ENCODE results near the gene GIT1.

Gene GIT1

GRCh38 chr17:29591146-29591736 is 1.8 kb upstream of the GIT1 start:
- Histone ChIP-seq H3K4me3 (ENCODE audit: low read depth, low read length) (peak overlapping the region; percentile 64), H3K27ac (ENCODE audit: low read depth, low read length) (no peak overlapping the region), H3K9me3 (ENCODE audit: control insufficient read depth, insufficient read depth, low read depth, low read length) (no peaks in the 10 kb centered on the region), H3K36me3 (ENCODE audit: control insufficient read depth, insufficient read depth, low read length) (no peaks in the 10 kb centered on the region), H3K27me3 (ENCODE audit: control insufficient read depth, insufficient read depth, low read length) (peaks cover 13% of the 10 kb centered on the region; the same call in 1 of the 2 replicates), H3K9ac (ENCODE audit: low read length) (peak overlapping the region; percentile 64), H3K4me1 (ENCODE audit: control insufficient read depth, insufficient read depth, low read length) (peaks cover 39% of the 10 kb centered on the region)

GRCh38 chr17:29590411-29591145 is 1.1 kb upstream of the GIT1 start:
- Histone ChIP-seq H3K36me3 (ENCODE audit: control insufficient read depth, insufficient read depth, low read length) (no peaks in the 10 kb centered on the region), H3K9me3 (ENCODE audit: control insufficient read depth, insufficient read depth, low read depth, low read length) (no peaks in the 10 kb centered on the region), H3K4me3 (ENCODE audit: low read depth, low read length) (peak overlapping the region; percentile 64), H3K9ac (ENCODE audit: low read length) (peak overlapping the region; percentile 23), H3K27me3 (ENCODE audit: control insufficient read depth, insufficient read depth, low read length) (peaks cover 13% of the 10 kb centered on the region; the same call in 1 of the 2 replicates), H3K4me1 (ENCODE audit: control insufficient read depth, insufficient read depth, low read length) (peaks cover 42% of the 10 kb centered on the region), H3K27ac (ENCODE audit: low read depth, low read length) (no peak overlapping the region)

- Histone ChIP-seq H3K36me3 (ENCODE audit: control insufficient read depth, insufficient read depth, low read length) (no peaks in the 10 kb centered on the region), H3K9me3 (ENCODE audit: control insufficient read depth, insufficient read depth, low read depth, low read length) (no peaks in the 10 kb centered on the region), H3K4me1 (ENCODE audit: control insufficient read depth, insufficient read depth, low read length) (peaks cover 52% of the 10 kb centered on the region), H3K9ac (ENCODE audit: low read length) (peak overlapping the region; percentile 59), H3K4me3 (ENCODE audit: low read depth, low read length) (peak overlapping the region; percentile 94), H3K27me3 (ENCODE audit: control insufficient read depth, insufficient read depth, low read length) (peaks cover 10% of the 10 kb centered on the region; the same call in 1 of the 2 replicates), H3K27ac (ENCODE audit: low read depth, low read length) (no peak overlapping the region)
Observed at GRCh38 chr17:29588562-29589411, 661 bp downstream of the GIT1 start.

GRCh38 chr17:29588017-29588561 is 1.4 kb downstream of the GIT1 start:
- Histone ChIP-seq H3K27ac (ENCODE audit: low read depth, low read length) (no peak overlapping the region), H3K9me3 (ENCODE audit: control insufficient read depth, insufficient read depth, low read depth, low read length) (0 out of 2 replicates have a peak, but pooled peaks cover 4% of the 10 kb centered on the region), H3K27me3 (ENCODE audit: control insufficient read depth, insufficient read depth, low read length) (peaks cover 7% of the 10 kb centered on the region; the same call in 1 of the 2 replicates), H3K9ac (ENCODE audit: low read length) (peak overlapping the region; percentile 59), H3K4me1 (ENCODE audit: control insufficient read depth, insufficient read depth, low read length) (peaks cover 52% of the 10 kb centered on the region), H3K4me3 (ENCODE audit: low read depth, low read length) (peak overlapping the region; percentile 94), H3K36me3 (ENCODE audit: control insufficient read depth, insufficient read depth, low read length) (peaks cover 4% of the 10 kb centered on the region)

- H3K4me3 ChIP-seq (ENCODE audit: low read depth, low read length) = peak overlapping the region; percentile 94; the same call in 1 of the 2 replicates
Observed at GRCh38 chr17:29587591-29587990, 1.9 kb downstream of the GIT1 start.

GRCh38 chr17:29586676-29587469 is 2.6 kb downstream of the GIT1 start:
- Histone ChIP-seq H3K4me1 (ENCODE audit: control insufficient read depth, insufficient read depth, low read length) (peaks cover 43% of the 10 kb centered on the region), H3K27me3 (ENCODE audit: control insufficient read depth, insufficient read depth, low read length) (peaks cover 7% of the 10 kb centered on the region; the same call in 1 of the 2 replicates), H3K36me3 (ENCODE audit: control insufficient read depth, insufficient read depth, low read length) (peaks cover 16% of the 10 kb centered on the region), H3K4me3 (ENCODE audit: low read depth, low read length) (no peak overlapping the region), H3K9me3 (ENCODE audit: control insufficient read depth, insufficient read depth, low read depth, low read length) (0 out of 2 replicates have a peak, but pooled peaks cover 5% of the 10 kb centered on the region), H3K27ac (ENCODE audit: low read depth, low read length) (no peak overlapping the region), H3K9ac (ENCODE audit: low read length) (no peak overlapping the region)

More at GRCh38 chr17:29587591-29587990, 1.9 kb downstream of the GIT1 start:
- H3K36me3 ChIP-seq (ENCODE audit: control insufficient read depth, insufficient read depth, low read length) = peaks cover 9% of the 10 kb centered on the region
- H3K9ac ChIP-seq (ENCODE audit: low read length) = no peak overlapping the region
- H3K27me3 ChIP-seq (ENCODE audit: control insufficient read depth, insufficient read depth, low read length) = peaks cover 7% of the 10 kb centered on the region; the same call in 1 of the 2 replicates
- H3K4me1 ChIP-seq (ENCODE audit: control insufficient read depth, insufficient read depth, low read length) = peaks cover 50% of the 10 kb centered on the region
- no peak overlapping the region for H3K27ac ChIP-seq (ENCODE audit: low read depth, low read length)
- H3K9me3 ChIP-seq (ENCODE audit: control insufficient read depth, insufficient read depth, low read depth, low read length) = 0 out of 2 replicates have a peak, but pooled peaks cover 5% of the 10 kb centered on the region

GRCh38 chr17:29585080-29585751 is 4.2 kb downstream of the GIT1 start:
- Histone ChIP-seq H3K27me3 (ENCODE audit: control insufficient read depth, insufficient read depth, low read length) (peaks cover 3% of the 10 kb centered on the region; the same call in 1 of the 2 replicates), H3K9ac (ENCODE audit: low read length) (no peak overlapping the region), H3K9me3 (ENCODE audit: control insufficient read depth, insufficient read depth, low read depth, low read length) (0 out of 2 replicates have a peak, but pooled peaks cover 5% of the 10 kb centered on the region), H3K36me3 (ENCODE audit: control insufficient read depth, insufficient read depth, low read length) (peaks cover 17% of the 10 kb centered on the region), H3K4me1 (ENCODE audit: control insufficient read depth, insufficient read depth, low read length) (peaks cover 34% of the 10 kb centered on the region), H3K4me3 (ENCODE audit: low read depth, low read length) (no peak overlapping the region), H3K27ac (ENCODE audit: low read depth, low read length) (no peak overlapping the region)

GRCh38 chr17:29584452-29585079 is 4.9 kb downstream of the GIT1 start:
- H3K9me3 ChIP-seq (ENCODE audit: control insufficient read depth, insufficient read depth, low read depth, low read length) = 0 out of 2 replicates have a peak, but pooled peaks cover 5% of the 10 kb centered on the region
- H3K9ac ChIP-seq (ENCODE audit: low read length) = no peak overlapping the region
- H3K36me3 ChIP-seq (ENCODE audit: control insufficient read depth, insufficient read depth, low read length) = peaks cover 17% of the 10 kb centered on the region
- H3K27ac ChIP-seq (ENCODE audit: low read depth, low read length) = no peak overlapping the region
- no peaks in the 10 kb centered on the region for H3K27me3 ChIP-seq (ENCODE audit: control insufficient read depth, insufficient read depth, low read length)
- no peak overlapping the region for H3K4me3 ChIP-seq (ENCODE audit: low read depth, low read length)
- H3K4me1 ChIP-seq (ENCODE audit: control insufficient read depth, insufficient read depth, low read length) = peaks cover 28% of the 10 kb centered on the region

GRCh38 chr17:29583324-29584248 is 5.9 kb downstream of the GIT1 start:
- H3K9ac ChIP-seq (ENCODE audit: low read length) = no peak overlapping the region
- no peak overlapping the region for H3K4me3 ChIP-seq (ENCODE audit: low read depth, low read length)
- no peak overlapping the region for H3K27ac ChIP-seq (ENCODE audit: low read depth, low read length)
- 0 out of 2 replicates have a peak, but pooled peaks cover 5% of the 10 kb centered on the region for H3K9me3 ChIP-seq (ENCODE audit: control insufficient read depth, insufficient read depth, low read depth, low read length)
- no peaks in the 10 kb centered on the region for H3K27me3 ChIP-seq (ENCODE audit: control insufficient read depth, insufficient read depth, low read length)
- H3K4me1 ChIP-seq (ENCODE audit: control insufficient read depth, insufficient read depth, low read length) = peaks cover 28% of the 10 kb centered on the region
- peaks cover 24% of the 10 kb centered on the region for H3K36me3 ChIP-seq (ENCODE audit: control insufficient read depth, insufficient read depth, low read length)

Data from HUES6 (cell line).